ENCODE data around the gene LSM14A. TPM values are rescaled to one million over a fixed set of nuclear protein-coding genes. Genes with fewer than 3 reads are reported as not detected.

The LSM14A gene
- total and polyA plus RNA-seq, 2 of the 8 experiments (the other 6 are each of a cell fraction or from before 2014, with no cell fraction given), result 117 to 195 TPM

DNA sequence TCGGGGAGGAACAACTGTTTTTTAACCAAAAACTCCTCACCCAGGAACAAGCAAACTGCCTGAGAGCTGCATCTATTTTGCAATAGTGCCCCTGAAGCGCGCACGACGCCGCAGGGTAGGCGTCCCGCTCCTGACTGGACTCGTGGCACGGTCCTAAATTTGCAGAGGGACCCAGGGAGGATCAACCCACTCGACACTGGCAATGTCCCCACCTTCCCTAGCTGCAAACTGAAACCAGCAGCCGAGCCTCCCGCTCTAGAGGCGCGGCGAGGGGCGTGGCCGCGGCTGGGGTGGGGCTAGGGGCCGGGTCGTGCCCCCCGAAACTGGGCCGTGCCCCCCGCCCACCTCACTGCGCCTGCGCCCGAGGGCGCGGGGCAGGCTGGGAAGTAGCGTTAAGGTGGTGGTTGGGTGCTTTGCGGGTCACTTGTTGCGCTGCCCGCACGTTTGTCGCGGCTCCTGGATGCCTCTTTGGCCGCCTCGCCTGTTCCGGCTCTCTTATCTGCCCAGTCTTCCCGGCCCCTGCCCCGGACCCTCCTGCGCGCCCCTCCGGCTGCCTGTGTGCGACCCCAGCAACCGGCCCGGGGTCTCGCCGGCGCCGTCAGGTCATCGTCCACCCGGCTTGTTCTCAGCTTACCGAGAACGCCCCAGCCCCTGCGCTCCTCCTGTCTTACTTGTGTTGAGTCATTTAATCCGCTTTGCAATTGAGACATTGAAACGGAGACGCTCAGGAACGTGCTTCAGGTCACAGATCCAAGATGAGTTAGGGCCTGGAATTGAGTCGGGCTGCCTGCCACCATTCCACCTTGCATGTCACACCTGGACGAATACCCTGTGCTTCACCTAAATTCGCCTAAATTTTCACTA, 37.9 kb upstream of the LSM14A start (continued):
- TF ChIP-seq EGR1 (IDR thresholded peaks at IDR 0.05; ENCODE audit: borderline replicate concordance, low read depth, low read length) (peak; percentile 13; the same call in 1 of the 2 replicates), BRCA1 (IDR thresholded peaks at IDR 0.05; ENCODE audit: low read depth, low read length) (no peak), GABPA (IDR thresholded peaks at IDR 0.05; ENCODE audit: borderline replicate concordance, insufficient read depth, low read length) (no peak), TBP (IDR thresholded peaks at IDR 0.05; ENCODE audit: low read depth, low read length) (peak; percentile 94), RNF2 (IDR thresholded peaks at IDR 0.05; ENCODE audit: borderline replicate concordance, low read depth, low read length, missing control alignments, poor library complexity, severe bottlenecking) (no peak), TCF12 (IDR thresholded peaks at IDR 0.05; ENCODE audit: low read depth, low read length) (no peak), TAF1 (IDR thresholded peaks at IDR 0.05; ENCODE audit: low read depth, low read length) (peak; percentile 97), HDAC6 (IDR thresholded peaks at IDR 0.05; ENCODE audit: low read depth, low read length) (no peak)
- TF ChIP-seq, protein P1, sequence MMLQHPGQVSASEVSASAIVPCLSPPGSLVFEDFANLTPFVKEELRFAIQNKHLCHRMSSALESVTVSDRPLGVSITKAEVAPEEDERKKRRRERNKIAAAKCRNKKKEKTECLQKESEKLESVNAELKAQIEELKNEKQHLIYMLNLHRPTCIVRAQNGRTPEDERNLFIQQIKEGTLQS (IDR thresholded peaks at IDR 0.05; ENCODE audit: insufficient read depth, low read depth, low read length), result no peak
